ENCODE results near the gene RAB30. TPM values are rescaled to one million over a fixed set of nuclear protein-coding genes. Genes with fewer than 3 reads are reported as not detected.
A peak's percentile ranks its signal among the peaks of the same experiment; 100 is the strongest.

RAB30 gene
- total and polyA plus RNA-seq, 3 donors from 2014 or later, result 11.4 to 13.1 (median 12.3) TPM

GRCh38 chr11:82995235-82995634, 76.5 kb downstream of the RAB30 start:
- H3K27ac ChIP-seq, result no peak overlapping the region
- H3K4me3 ChIP-seq, result no peak overlapping the region
- H3K36me3 ChIP-seq (ENCODE audit: low read depth, missing control alignments), result no peaks in the 10 kb centered on the region
- intact Hi-C loops (cut with DNase I; ENCODE audit: low total_unique reads), result no loop called here
- 44 to 57% methylated on average over 2 of the region's 2 CpGs for WGBS, 2 donors
- peaks cover 7% of the 10 kb centered on the region for H3K4me1 ChIP-seq
- no peaks in the 10 kb centered on the region for H3K9me3 ChIP-seq
- H3K27me3 ChIP-seq, result no peaks in the 10 kb centered on the region
- TF ChIP-seq CTCF (IDR thresholded peaks at IDR 0.05) (no peak), POLR2A (IDR thresholded peaks at IDR 0.05) (no peak)
- no peak for DNase-seq

- H3K4me3 ChIP-seq, result no peak overlapping the region
- H3K9me3 ChIP-seq, result no peaks in the 10 kb centered on the region
- intact Hi-C loops (cut with DNase I; ENCODE audit: low total_unique reads), result no loop called here
- H3K4me1 ChIP-seq, result peaks cover 7% of the 10 kb centered on the region
- 77 to 82% methylated on average over 3 of the region's 3 CpGs for WGBS, 2 donors
- TF ChIP-seq POLR2A (IDR thresholded peaks at IDR 0.05) (no peak), CTCF (IDR thresholded peaks at IDR 0.05) (no peak)
- DNase-seq, result no peak
- H3K27me3 ChIP-seq, result no peaks in the 10 kb centered on the region
- no peaks in the 10 kb centered on the region for H3K36me3 ChIP-seq (ENCODE audit: low read depth, missing control alignments)
- no peak overlapping the region for H3K27ac ChIP-seq
Measured at GRCh38 chr11:82994604-82995230, 77.0 kb downstream of the RAB30 start.

GRCh38 chr11:82992223-82992622, 79.5 kb downstream of the RAB30 start:
- Histone ChIP-seq H3K27me3 (no peaks in the 10 kb centered on the region), H3K27ac (no peak overlapping the region), H3K9me3 (no peaks in the 10 kb centered on the region), H3K4me1 (peaks cover 10% of the 10 kb centered on the region), H3K4me3 (no peak overlapping the region), H3K36me3 (ENCODE audit: low read depth, missing control alignments) (no peaks in the 10 kb centered on the region)
- intact Hi-C loops (cut with DNase I; ENCODE audit: low total_unique reads), result no loop called here
- DNase-seq, result peak; percentile 59
- 56 to 57% methylated on average over 1 of the region's 1 CpG for WGBS, 2 donors
- TF ChIP-seq CTCF (IDR thresholded peaks at IDR 0.05) (no peak), POLR2A (IDR thresholded peaks at IDR 0.05) (no peak)

- H3K27me3 ChIP-seq, result no peaks in the 10 kb centered on the region
- no peak for TF ChIP-seq POLR2A (IDR thresholded peaks at IDR 0.05)
- no peak for TF ChIP-seq CTCF (IDR thresholded peaks at IDR 0.05)
- no peak overlapping the region for H3K27ac ChIP-seq
- no peaks in the 10 kb centered on the region for H3K9me3 ChIP-seq
- 74 to 83% methylated on average over 9 of the region's 9 CpGs for WGBS, 2 donors
- H3K36me3 ChIP-seq (ENCODE audit: low read depth, missing control alignments), result no peaks in the 10 kb centered on the region
- intact Hi-C loops (cut with DNase I; ENCODE audit: low total_unique reads), result no loop called here
- no peak overlapping the region for H3K4me3 ChIP-seq
- DNase-seq, result no peak
- H3K4me1 ChIP-seq, result peaks cover 21% of the 10 kb centered on the region
Measured at GRCh38 chr11:82989628-82990404, 81.9 kb downstream of the RAB30 start.
